Measurements from ENCODE around the gene FCN3. TPM values are rescaled to one million over a fixed set of nuclear protein-coding genes. Genes with fewer than 3 reads are reported as not detected.

Gene FCN3
- total RNA-seq, 1 donor: under 0.01 TPM

Small RNA genes within 50 kb of the gene (small RNA-seq; reads per million reads assigned to genes)
- gene RNU6-48P: not detected

Other genes starting within 250 kb of the FCN3 start
- gene SLC9A1, start 219.7 kb downstream of the FCN3 start, total RNA-seq: 6.7 TPM
- gene WDTC1, start 140.2 kb downstream of the FCN3 start, total RNA-seq: 58.2 TPM
- gene TMEM222, start 52.7 kb downstream of the FCN3 start, total RNA-seq: 40.1 TPM
- 108 TPM for gene SYTL1, start 32.8 kb downstream of the FCN3 start, total RNA-seq
- 8.3 TPM for gene MAP3K6, start 7.9 kb downstream of the FCN3 start, total RNA-seq
- gene CD164L2, start 8.5 kb upstream of the FCN3 start, total RNA-seq: under 0.01 TPM
- gene GPR3, start 17.8 kb upstream of the FCN3 start, total RNA-seq: 4.3 TPM
- gene WASF2, start 115.3 kb upstream of the FCN3 start, total RNA-seq: 43.9 TPM
- gene AHDC1, start 229.3 kb upstream of the FCN3 start, total RNA-seq: 20.5 TPM

All from hematopoietic multipotent progenitor cell (in vitro differentiated cells).